Panc1 (cell line): ENCODE results near the gene PELI2. TPM values are rescaled to one million over a fixed set of nuclear protein-coding genes. Genes with fewer than 3 reads are reported as not detected.

Experiments used
- ATAC-seq: fragments of 200-7000 bp; cut with Tn5 transposase; 2 replicates; pipeline ENCODE4 v1.9.1; 2020; ENCODE audit warnings: mild to moderate bottlenecking, moderate library complexity
- BruUV-seq: library from RNA; stranded (reverse); fragments of 400-500 nt; replicated peaks from 2 replicates; lab custom pipeline; 2021; lab: Mats Ljungman, UMichigan
- CTCF ChIA-PET: fragments of 300-600 bp; sonication (Branson Sonifier 250); formaldehyde crosslinking; loops from one replicate; lab custom pipeline; 2022; ENCODE audit warnings: antibody characterized with exemption; lab: Charles Lee
- POLR2A ChIA-PET: fragments of 300-600 bp; sonication (Branson Sonifier 250); formaldehyde crosslinking; loops from one replicate; lab custom pipeline; 2022; ENCODE audit warnings: antibody characterized with exemption; lab: Charles Lee
- DNase-seq: peaks from one replicate; pipeline ENCODE4 v3.0.0-alpha.2; 2010; ENCODE audit warnings: low read depth, low spot score
- H3K27ac ChIP-seq: 2 replicates; pipeline ENCODE4 v1.5.1; 2011; ENCODE audit warnings: mild to moderate bottlenecking, low read length, inconsistent platforms
- H3K27me3 ChIP-seq: fragments of 200-500 bp; sonication (Bioruptor generic); 2 replicates; pipeline ENCODE4 v1.6.0; 2014; ENCODE audit warnings: low read length, inconsistent platforms; ENCODE audit not compliant: control insufficient read depth, insufficient read depth
- H3K36me3 ChIP-seq: fragments of 200-500 bp; sonication (Bioruptor generic); 2 replicates; pipeline ENCODE4 v1.5.1; 2014; ENCODE audit warnings: inconsistent platforms, mild to moderate bottlenecking, low read length, moderate library complexity; ENCODE audit not compliant: control insufficient read depth, insufficient read depth
- H3K4me1 ChIP-seq: 2 replicates; pipeline ENCODE4 v1.5.1; 2011; ENCODE audit warnings: inconsistent platforms, mild to moderate bottlenecking, low read length, moderate library complexity; ENCODE audit not compliant: control insufficient read depth, insufficient read depth
- H3K4me3 ChIP-seq, 2 experiments: 2 replicates each; pipeline ENCODE4 v1.5.1; 2011 to 2012; ENCODE audit warnings: low read depth in 2 of 2, low read length in 2 of 2, mild to moderate bottlenecking in 2 of 2, inconsistent platforms in 1 of 2, moderate library complexity in 1 of 2
- H3K9me3 ChIP-seq: fragments of 200-500 bp; sonication (Bioruptor generic); 2 replicates; pipeline ENCODE4 v1.5.1; 2014; ENCODE audit warnings: low read depth, mild to moderate bottlenecking, inconsistent platforms, low read length, moderate library complexity; ENCODE audit not compliant: control insufficient read depth, insufficient read depth
- CTCF ChIP-seq: fragments of 450-650 bp; IDR thresholded peaks from 2 replicates; pipeline ENCODE4 v1.5.1; 2017; ENCODE audit warnings: mild to moderate bottlenecking
- POLR2AphosphoS5 ChIP-seq: IDR thresholded peaks from 2 replicates; pipeline ENCODE4 v1.6.1; 2012; ENCODE audit warnings: mild to moderate bottlenecking, low read depth, low read length, moderate library complexity
- REST ChIP-seq, 2 experiments: IDR thresholded peaks; 2 replicates each; pipeline ENCODE4 v1.6.1; 2011 to 2012; ENCODE audit warnings: low read depth in 2 of 2, control low read depth in 1 of 2, low read length in 1 of 2, mild to moderate bottlenecking in 1 of 2, moderate library complexity in 1 of 2; ENCODE audit not compliant: insufficient read depth in 1 of 2
- SIN3A ChIP-seq: IDR thresholded peaks from 2 replicates; pipeline ENCODE4 v1.6.1; 2012; ENCODE audit warnings: low read depth, mild to moderate bottlenecking, low read length, moderate library complexity, borderline replicate concordance; ENCODE audit not compliant: insufficient read depth
- TCF7L2 ChIP-seq: IDR thresholded peaks from 2 replicates; pipeline ENCODE4 v1.6.1; 2011; ENCODE audit warnings: mild to moderate bottlenecking, low read depth, low read length, inconsistent platforms
- in situ Hi-C: cut with HindIII; loops from 2 replicates; pipeline ENCODE4 v1.10.0; 2016; ENCODE audit warnings: low sequenced_read_pairs, low pct_unique_long_range_greater_than_20kb
- intact Hi-C: fragments of 100-400 bp; cut with micrococcal nuclease; formaldehyde crosslinking; loops from one replicate; pipeline ENCODE4 v1.10.0; 2022; ENCODE audit not compliant: unreplicated experiment
- total RNA-seq: library from RNA; stranded (reverse); gene quantifications from one replicate; pipeline ENCODE4 v1.2.1, GENCODE V29; 2021; ENCODE audit not compliant: unreplicated experiment

PELI2 gene
- total RNA-seq, 1 experiment from 2014 or later = 0.28 TPM

GRCh38 chr14:56087671-56088471 is 30.3 kb upstream of the PELI2 start:
- TF ChIP-seq CTCF = no peak
- TF ChIP-seq SIN3A = no peak
- TF ChIP-seq REST (IDR thresholded peaks at IDR 0.05; ENCODE audit: insufficient read depth in 1 of 2, low read depth in 2 of 2, low read length in 1 of 2) = no peak
- no peak for TF ChIP-seq POLR2AphosphoS5
- no peak for TF ChIP-seq TCF7L2
- Histone ChIP-seq H3K4me3 (no peak overlapping the region), H3K9me3 (no peaks in the 10 kb centered on the region), H3K27ac (no peak overlapping the region), H3K36me3 (no peaks in the 10 kb centered on the region), H3K27me3 (no peaks in the 10 kb centered on the region; the same call in 1 of the 2 replicates), H3K4me1 (no peaks in the 10 kb centered on the region)
- BruUV-seq = no TSS peak
- CTCF ChIA-PET = no interaction called here
- DNase-seq (no peak), ATAC-seq (no peak)
- POLR2A ChIA-PET = interaction anchor here (0.5 kb wide), 1 partner anchor 226 kb away, joined by 11 read pairs; no protein-coding TSS in a partner anchor
- in situ Hi-C loops = no loop called here
- intact Hi-C loops = no loop called here

- POLR2A ChIA-PET = no interaction called here
Observed at GRCh38 chr14:56088941-56089340, 29.3 kb upstream of the PELI2 start.

More at GRCh38 chr14:56088941-56089340, 29.3 kb upstream of the PELI2 start:
- Histone ChIP-seq H3K27me3 (no peaks in the 10 kb centered on the region; the same call in 1 of the 2 replicates), H3K4me3 (no peak overlapping the region), H3K36me3 (no peaks in the 10 kb centered on the region), H3K9me3 (no peaks in the 10 kb centered on the region), H3K27ac (no peak overlapping the region), H3K4me1 (no peaks in the 10 kb centered on the region)
- in situ Hi-C loops = no loop called here
- DNase-seq = no peak
- TF ChIP-seq REST (IDR thresholded peaks at IDR 0.05; ENCODE audit: insufficient read depth in 1 of 2, low read depth in 2 of 2, low read length in 1 of 2) (no peak), CTCF (no peak), TCF7L2 (no peak), POLR2AphosphoS5 (no peak), SIN3A (no peak)
- CTCF ChIA-PET = no interaction called here
- no TSS peak for BruUV-seq
- intact Hi-C loops = no loop called here
- no peak for ATAC-seq
